HG03139 (cell line): ENCODE results near the gene PRC1.
"Not testable (repeated sequence)": the region's sequence is repeated elsewhere in the genome, so short reads cannot be mapped to it uniquely, and the experiment has no call there.

Experiments
- ATAC-seq: cut with Tn5 transposase; IDR thresholded peaks from one replicate; pipeline ENCODE4 v1.9.1; 2021; ENCODE audit not compliant: unreplicated experiment

PRC1 gene

GRCh38 chr15:90934949-90935751 is 59.2 kb downstream of the PRC1 start, which contains the start of gene UNC45A:
UNC45A (plus strand) TSS chr15:90935285; CDS start chr15:90935325, 40 bp downstream.
- ATAC-seq, result peak; percentile 57

DNA sequence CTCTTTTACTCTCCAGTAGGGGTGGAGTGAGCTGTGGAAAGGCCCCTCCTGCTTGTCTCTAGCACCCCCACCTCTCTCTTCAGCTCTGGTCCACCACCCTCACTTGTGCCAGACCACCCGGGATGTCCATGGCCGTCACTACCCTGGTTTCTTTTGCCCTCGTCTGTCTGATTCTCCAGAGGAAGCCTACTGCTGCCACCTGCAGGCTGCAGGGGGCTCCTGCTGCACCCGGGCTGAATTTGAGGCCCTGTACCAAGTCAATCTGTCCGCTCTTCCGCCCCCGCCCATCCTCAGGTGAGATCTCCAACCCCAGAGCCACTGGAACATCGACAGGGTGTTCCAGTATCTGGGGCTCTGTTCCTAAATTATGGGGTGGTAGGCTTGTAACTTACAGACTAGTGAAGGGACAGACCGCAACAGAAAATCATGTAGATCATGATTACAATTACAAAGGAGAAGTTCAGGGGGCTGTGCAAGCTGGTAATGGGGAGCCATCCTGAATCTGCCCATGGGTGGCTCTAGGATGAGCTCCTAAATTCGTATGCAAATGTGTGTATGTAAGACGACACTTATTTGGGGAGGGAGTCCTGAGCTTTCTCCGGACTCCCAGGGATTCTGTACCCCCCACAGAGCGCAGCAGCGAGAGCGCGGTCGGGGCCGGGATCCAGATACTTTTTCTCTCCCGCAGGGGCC is 59.9 kb downstream of the PRC1 start:
- ATAC-seq, result peak; percentile 37

GRCh38 chr15:90933301-90933700 is 61.0 kb downstream of the PRC1 start:
- no peak for ATAC-seq

DNA sequence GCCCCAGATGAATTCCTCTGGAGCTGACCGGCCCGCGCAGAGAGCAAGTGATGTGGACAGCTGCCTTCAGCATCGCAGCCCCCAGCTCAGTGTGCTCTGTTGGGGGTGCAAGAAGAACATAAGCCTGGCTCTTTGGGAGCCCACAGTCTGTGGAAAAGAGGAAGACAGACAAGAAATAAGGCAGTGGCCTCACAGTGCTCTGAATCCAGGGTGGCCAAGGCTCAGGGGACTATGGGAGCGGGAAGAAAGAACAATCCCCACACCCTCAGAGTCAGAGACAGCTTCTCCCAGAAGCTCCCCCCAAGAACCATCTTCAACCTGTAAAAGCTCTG is 61.7 kb downstream of the PRC1 start:
- ATAC-seq, result no peak

GRCh38 chr15:90931828-90932659 is 62.3 kb downstream of the PRC1 start, which contains the start of gene HDDC3:
HDDC3 (minus strand) TSS chr15:90932549; CDS start chr15:90932540, 9 bp downstream.
- peak; percentile 43 for ATAC-seq

- ATAC-seq, result no peak
Measured at GRCh38 chr15:90931575-90931827, 62.8 kb downstream of the PRC1 start.

GRCh38 chr15:90930861-90931574 is 63.3 kb downstream of the PRC1 start:
- no peak for ATAC-seq

DNA sequence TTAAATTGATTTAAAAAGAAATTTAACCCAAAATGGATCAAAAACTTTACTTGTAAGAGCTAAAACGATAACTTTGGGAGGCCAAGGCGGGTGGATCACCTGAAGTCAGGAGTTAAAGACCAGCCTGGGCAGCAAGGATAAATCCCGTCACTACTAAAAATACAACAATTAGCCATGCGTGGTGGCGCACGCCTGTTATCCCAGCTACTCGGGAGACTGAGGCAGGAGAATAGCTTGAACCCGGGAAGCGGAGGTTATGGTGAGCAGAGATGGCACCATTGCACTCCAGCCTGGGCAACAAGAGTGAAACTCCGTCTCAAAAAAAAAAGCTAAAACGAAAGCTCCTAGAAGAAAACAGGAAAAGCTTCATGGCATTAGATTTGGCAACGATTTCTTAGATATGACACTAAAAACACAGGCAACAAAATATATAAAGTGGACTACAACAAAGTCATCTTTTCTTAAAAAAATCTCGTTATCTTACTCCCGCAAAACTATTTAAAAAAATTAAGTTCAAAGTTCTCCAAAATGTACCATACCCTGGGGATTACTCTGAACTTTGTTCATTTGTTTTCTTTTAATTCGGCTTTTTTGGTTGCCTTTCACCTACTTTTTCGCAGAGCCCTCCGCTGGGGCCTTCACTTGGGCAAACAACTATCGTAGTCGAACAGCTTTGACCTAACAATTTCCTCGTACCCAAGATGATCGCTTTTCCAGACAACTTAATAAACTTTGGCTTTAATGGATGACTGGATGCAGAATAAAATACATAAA is 64.9 kb downstream of the PRC1 start:
- ATAC-seq, result no peak

DNA sequence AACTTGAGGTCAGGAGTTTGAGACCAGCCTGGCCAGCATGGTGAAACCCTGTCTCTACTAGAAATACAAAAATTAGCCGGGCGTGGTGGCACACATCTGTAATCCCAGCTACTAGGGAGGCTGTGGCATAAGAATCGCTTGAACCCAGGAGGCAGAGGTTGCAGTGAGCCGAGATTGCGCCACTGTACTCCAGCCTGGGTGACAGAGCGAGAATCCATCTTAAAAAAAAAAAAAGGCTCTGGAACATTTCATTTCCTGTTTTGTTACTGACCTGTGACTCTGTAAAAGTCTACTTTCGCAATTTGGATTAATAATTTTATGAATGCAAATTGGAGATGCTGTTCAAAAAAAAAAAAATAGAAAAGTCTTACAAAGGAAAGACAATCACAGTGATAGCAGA is 66.2 kb downstream of the PRC1 start:
- ATAC-seq, result not testable (repeated sequence)

DNA sequence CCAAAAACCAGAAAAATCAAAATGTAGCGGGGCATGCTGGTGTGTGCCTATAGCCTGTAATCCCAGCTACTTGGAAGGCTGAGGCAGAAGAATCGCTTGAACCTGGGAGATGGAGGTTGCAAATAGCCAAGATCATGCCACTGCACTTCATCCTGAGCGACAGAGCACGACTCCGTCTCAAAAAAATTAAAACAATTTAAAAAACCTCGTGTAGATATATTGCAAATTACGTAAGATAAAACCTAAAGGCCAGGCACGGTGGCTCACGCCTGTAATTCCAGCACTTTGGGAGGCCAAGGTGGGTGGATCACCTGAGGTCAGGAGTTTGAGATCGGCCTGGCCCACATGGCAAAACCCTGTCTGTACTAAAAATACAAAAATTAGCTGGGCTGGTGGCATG is 67.6 kb downstream of the PRC1 start:
- ATAC-seq, result not testable (repeated sequence)

- peak; percentile 72 for ATAC-seq
Measured at GRCh38 chr15:90924375-90924774, 70.0 kb downstream of the PRC1 start.

GRCh38 chr15:90922712-90923322 is 71.5 kb downstream of the PRC1 start:
- ATAC-seq, result peak; percentile 51

- ATAC-seq, result no peak
Measured at GRCh38 chr15:90921887-90922286, 72.4 kb downstream of the PRC1 start.

DNA sequence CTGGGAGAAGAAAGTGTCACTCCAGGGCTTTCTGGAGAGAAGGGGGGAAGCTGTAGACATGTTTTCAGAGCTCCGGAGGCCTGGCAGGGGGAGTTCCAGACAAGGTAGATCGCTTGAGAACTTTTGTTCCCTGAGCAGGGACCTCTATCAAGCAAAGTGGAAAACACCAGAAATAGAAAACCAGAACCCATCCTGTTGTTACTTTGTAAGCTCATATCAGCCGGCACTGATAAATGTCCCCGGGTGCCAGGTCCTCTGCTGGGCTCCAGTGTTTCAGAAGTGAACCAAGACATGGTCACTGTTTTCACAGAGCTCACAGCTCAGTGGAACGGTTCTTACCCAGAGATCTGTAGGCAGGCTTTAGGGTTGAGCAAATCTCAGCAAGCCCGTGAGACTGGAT is 75.5 kb downstream of the PRC1 start:
- no peak for ATAC-seq

DNA sequence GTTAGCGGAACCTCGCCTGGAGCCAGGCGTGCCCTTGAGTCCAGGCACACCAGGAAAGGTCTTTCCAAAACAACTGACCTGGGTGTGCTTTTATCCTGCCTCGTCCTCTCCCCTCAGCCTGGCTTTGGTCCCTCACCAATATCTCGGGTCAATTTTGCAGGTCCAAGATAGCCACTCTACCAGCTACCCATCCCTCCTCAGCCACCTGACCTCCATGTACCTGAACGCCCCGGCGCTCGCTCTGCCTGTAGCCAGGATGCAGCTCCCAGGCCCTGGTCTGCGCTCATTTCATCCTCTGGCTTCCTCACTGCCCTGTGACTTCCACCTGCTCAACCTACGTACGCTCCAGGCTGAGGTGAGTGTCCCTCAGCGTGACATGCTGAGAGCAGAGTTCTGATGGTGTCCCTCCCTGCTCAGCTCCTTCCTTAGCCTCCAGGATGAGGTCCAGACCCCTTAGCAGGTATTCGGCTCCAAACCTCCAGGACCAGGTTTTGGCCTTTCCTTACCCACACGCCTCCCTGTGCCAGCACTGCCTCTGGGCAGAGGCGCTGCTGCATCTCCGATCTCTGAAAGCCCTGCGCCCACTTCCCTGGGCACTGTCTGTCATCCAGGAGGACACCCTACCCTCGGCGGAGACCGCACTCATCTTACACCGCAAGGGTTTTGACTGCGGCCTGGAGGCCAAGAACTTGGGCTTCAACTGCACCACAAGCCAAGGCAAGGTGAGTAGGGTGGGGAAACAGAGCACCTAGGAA is 76.1 kb downstream of the PRC1 start:
- no peak for ATAC-seq

- ATAC-seq, result no peak
Measured at GRCh38 chr15:90917569-90917968, 76.8 kb downstream of the PRC1 start.

DNA sequence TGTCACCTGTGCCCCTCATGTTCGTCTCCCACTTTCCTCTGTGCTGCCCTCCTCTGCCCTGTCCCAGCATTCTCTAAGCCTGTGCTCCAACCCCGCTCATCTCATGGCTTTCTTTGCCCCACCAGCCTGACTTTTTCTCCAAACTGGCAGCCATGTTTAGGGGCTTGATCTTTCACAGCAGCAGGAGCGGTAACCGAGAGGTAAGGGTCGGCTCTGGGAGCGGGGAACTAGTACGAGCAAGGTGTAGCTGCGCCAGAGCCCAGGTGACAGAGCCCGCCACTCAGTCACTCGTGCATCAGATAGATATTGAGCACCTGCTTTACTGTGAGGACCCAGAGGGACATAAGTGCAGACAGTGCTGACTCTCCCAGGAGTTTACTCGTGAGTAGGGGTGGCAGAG is 77.9 kb downstream of the PRC1 start:
- ATAC-seq, result no peak
